ENCODE measurements around the gene ARHGEF39. TPM values are rescaled to one million over a fixed set of nuclear protein-coding genes. Genes with fewer than 3 reads are reported as not detected.

ARHGEF39 gene
- total and polyA plus RNA-seq, 10 of the 15 experiments (the other 5 are each of a cell fraction or from before 2014, with no cell fraction given) = 2.0 to 28.9 (median 13.2) TPM

GRCh38 chr9:35629597-35629996 lies 35.4 kb downstream of the ARHGEF39 start:
- DNase-seq (ENCODE audit: low read depth, low spot score) = no peak
- SMC1A ChIA-PET (ENCODE audit: uncharacterized antibody, unreplicated experiment) = interaction anchor here (0.7 to 4.1 kb wide), 7 partner anchors 9 to 65 kb away, joined by 3 to 18 read pairs (median 5); no protein-coding TSS in a partner anchor

More at GRCh38 chr9:35629597-35629996, 35.4 kb downstream of the ARHGEF39 start:
- H3K4me3 ChIP-seq = no peak overlapping the region
- peaks cover 14% of the 10 kb centered on the region for H3K4me1 ChIP-seq (ENCODE audit: control insufficient read depth, insufficient read depth, low read length)
- no peaks in the 10 kb centered on the region for H3K27me3 ChIP-seq (replicated peaks in 1 of 2; ENCODE audit: control insufficient read depth in 2 of 2, insufficient read depth in 2 of 2, low read length in 1 of 2)
- H4K20me1 ChIP-seq (ENCODE audit: control insufficient read depth, insufficient read depth) = no peaks in the 10 kb centered on the region
- H3K27ac ChIP-seq (ENCODE audit: control insufficient read depth, insufficient read depth) = no peak overlapping the region
- no peaks in the 10 kb centered on the region for H3K9me3 ChIP-seq (replicated peaks; ENCODE audit: control insufficient read depth, insufficient read depth, low read length)
- H2AFZ ChIP-seq (ENCODE audit: control insufficient read depth, low read depth, low read length) = no peak overlapping the region
- H3K36me3 ChIP-seq (ENCODE audit: control insufficient read depth in 2 of 2, insufficient read depth in 2 of 2, low read length in 1 of 2) = no peaks in the 10 kb centered on the region
- H3K4me2 ChIP-seq (ENCODE audit: control insufficient read depth, insufficient read depth) = no peak overlapping the region
- ATAC-seq (no peak), FAIRE-seq (no peak)
- ChIA-PET CTCF (interaction anchor here (0.8 to 3.5 kb wide), 7 partner anchors 9 to 67 kb away, joined by 3 to 15 read pairs (median 5); no protein-coding TSS in a partner anchor), POLR2A (interaction anchor here (0.6 to 2.8 kb wide), 7 partner anchors 13 to 1274 kb away, joined by 3 to 10 read pairs (median 4); no protein-coding TSS in a partner anchor), RAD21 (ENCODE audit: unreplicated experiment) (interaction anchor here (1.0 kb wide), 1 partner anchor 10 kb away, joined by 6 read pairs; no protein-coding TSS in a partner anchor)
- no peaks in the 10 kb centered on the region for H3K79me2 ChIP-seq (ENCODE audit: control insufficient read depth, insufficient read depth, low read length)
- no peak overlapping the region for H3K9ac ChIP-seq (ENCODE audit: control insufficient read depth, insufficient read depth, low read length)
- no peak for TF ChIP-seq BCL3 (IDR thresholded peaks at IDR 0.05; ENCODE audit: borderline replicate concordance, insufficient read depth, low read depth, low read length, poor library complexity, severe bottlenecking)
- TF ChIP-seq SRF (IDR thresholded peaks at IDR 0.05; ENCODE audit: low read depth in 2 of 2, low read length in 2 of 2) = no peak
- no peak for TF ChIP-seq USF1 (IDR thresholded peaks at IDR 0.05; ENCODE audit: borderline replicate concordance, extremely low read length, insufficient read depth, low read depth, low read length)
- TF ChIP-seq SP1 (IDR thresholded peaks at IDR 0.05; ENCODE audit: low read depth, low read length) = no peak
- no peak for TF ChIP-seq YY1 (IDR thresholded peaks at IDR 0.05; ENCODE audit: low read depth, low read length)
- no peak for TF ChIP-seq TCF12 (IDR thresholded peaks at IDR 0.05; ENCODE audit: low read depth, low read length)
- TF ChIP-seq SMAD5 (IDR thresholded peaks at IDR 0.05; ENCODE audit: low read depth) = no peak
- TF ChIP-seq SKIL (IDR thresholded peaks at IDR 0.05; ENCODE audit: low read depth, poor library complexity, severe bottlenecking) = no peak
- intact Hi-C loops (cut with micrococcal nuclease; ENCODE audit: unreplicated experiment) = no loop called here
- WGBS (ENCODE audit: insufficient coverage, insufficient replicate concordance, low lambda C conversion rate, missing lambda C conversion rate) = 77% methylated on average over 5 of the region's 5 CpGs
- in situ Hi-C loops (cut with MboI) = no loop called here
- BruUV-seq (replicated peaks) = no TSS peak
